Measurements from ENCODE around the gene BAG3.

DNA sequence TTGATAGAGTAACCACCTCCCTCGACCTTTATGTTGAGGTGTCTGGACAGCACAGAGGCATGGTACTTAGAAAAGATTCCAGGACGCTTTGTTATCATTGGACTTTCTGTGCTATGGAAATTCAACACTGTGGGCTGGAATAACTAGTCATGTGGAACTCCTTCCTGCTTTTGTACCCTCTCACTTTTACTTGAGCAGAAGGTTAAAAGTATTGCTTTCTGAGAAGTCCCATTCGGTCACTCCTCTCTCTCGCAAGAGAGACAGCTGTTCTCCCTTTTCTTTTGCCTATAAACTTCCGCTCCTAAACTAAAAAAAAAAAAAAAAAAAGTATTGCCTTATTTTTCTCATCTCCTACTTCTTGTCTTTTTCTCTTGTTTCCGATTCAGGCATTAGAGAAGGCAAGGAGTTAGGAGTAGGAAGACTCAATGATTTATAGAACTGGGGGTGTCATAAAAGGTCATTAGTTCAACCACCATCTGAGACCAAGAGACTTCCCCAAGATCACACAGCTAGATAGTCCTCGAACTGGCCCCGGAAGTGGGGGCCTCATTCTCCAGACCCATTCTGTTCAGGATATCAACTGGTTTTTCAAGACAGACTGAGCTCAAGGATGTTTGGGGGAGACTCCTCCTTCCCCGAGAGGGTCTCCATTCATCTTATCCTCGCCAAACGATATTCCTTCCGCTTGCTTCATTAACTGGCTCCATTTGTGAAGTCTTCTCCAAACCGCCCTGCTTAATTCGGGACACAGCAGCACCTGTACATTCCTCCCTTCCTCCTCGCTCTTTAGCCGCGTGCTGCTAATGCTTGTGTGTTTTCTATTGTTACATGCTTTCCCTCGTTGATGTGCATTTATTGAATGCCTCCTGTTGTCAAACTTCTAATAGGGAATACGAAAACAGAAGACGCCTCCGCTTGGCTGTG, 73.7 kb downstream of the BAG3 start:
- no peak for TF ChIP-seq SMC3 (conservative IDR thresholded peaks at IDR 0.05; ENCODE audit: poor library complexity)
- TF ChIP-seq, protein P1, sequence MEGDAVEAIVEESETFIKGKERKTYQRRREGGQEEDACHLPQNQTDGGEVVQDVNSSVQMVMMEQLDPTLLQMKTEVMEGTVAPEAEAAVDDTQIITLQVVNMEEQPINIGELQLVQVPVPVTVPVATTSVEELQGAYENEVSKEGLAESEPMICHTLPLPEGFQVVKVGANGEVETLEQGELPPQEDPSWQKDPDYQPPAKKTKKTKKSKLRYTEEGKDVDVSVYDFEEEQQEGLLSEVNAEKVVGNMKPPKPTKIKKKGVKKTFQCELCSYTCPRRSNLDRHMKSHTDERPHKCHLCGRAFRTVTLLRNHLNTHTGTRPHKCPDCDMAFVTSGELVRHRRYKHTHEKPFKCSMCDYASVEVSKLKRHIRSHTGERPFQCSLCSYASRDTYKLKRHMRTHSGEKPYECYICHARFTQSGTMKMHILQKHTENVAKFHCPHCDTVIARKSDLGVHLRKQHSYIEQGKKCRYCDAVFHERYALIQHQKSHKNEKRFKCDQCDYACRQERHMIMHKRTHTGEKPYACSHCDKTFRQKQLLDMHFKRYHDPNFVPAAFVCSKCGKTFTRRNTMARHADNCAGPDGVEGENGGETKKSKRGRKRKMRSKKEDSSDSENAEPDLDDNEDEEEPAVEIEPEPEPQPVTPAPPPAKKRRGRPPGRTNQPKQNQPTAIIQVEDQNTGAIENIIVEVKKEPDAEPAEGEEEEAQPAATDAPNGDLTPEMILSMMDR (IDR thresholded peaks at IDR 0.05; ENCODE audit: poor library complexity, severe bottlenecking) = no peak
- TF ChIP-seq, protein P2, sequence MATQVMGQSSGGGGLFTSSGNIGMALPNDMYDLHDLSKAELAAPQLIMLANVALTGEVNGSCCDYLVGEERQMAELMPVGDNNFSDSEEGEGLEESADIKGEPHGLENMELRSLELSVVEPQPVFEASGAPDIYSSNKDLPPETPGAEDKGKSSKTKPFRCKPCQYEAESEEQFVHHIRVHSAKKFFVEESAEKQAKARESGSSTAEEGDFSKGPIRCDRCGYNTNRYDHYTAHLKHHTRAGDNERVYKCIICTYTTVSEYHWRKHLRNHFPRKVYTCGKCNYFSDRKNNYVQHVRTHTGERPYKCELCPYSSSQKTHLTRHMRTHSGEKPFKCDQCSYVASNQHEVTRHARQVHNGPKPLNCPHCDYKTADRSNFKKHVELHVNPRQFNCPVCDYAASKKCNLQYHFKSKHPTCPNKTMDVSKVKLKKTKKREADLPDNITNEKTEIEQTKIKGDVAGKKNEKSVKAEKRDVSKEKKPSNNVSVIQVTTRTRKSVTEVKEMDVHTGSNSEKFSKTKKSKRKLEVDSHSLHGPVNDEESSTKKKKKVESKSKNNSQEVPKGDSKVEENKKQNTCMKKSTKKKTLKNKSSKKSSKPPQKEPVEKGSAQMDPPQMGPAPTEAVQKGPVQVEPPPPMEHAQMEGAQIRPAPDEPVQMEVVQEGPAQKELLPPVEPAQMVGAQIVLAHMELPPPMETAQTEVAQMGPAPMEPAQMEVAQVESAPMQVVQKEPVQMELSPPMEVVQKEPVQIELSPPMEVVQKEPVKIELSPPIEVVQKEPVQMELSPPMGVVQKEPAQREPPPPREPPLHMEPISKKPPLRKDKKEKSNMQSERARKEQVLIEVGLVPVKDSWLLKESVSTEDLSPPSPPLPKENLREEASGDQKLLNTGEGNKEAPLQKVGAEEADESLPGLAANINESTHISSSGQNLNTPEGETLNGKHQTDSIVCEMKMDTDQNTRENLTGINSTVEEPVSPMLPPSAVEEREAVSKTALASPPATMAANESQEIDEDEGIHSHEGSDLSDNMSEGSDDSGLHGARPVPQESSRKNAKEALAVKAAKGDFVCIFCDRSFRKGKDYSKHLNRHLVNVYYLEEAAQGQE (IDR thresholded peaks at IDR 0.05; ENCODE audit: borderline replicate concordance) = no peak

Data from neural cell (in vitro differentiated cells).